Ectodermal cell (in vitro differentiated cells): ENCODE measurements around the gene BEST1.

Experiments
- H3K27ac ChIP-seq: 2 replicates; pipeline ENCODE4 v1.7.0; 2013; ENCODE audit warnings: mild to moderate bottlenecking, low read depth, low read length; ENCODE audit not compliant: insufficient read depth, poor library complexity, severe bottlenecking
- H3K27me3 ChIP-seq: 2 replicates; pipeline ENCODE4 v1.7.0; 2013; ENCODE audit warnings: mild to moderate bottlenecking, low read length; ENCODE audit not compliant: insufficient read depth, control insufficient read depth, poor library complexity, severe bottlenecking
- H3K36me3 ChIP-seq: one replicate; pipeline ENCODE4 v1.7.0; 2013; ENCODE audit warnings: low read length; ENCODE audit not compliant: control insufficient read depth, insufficient read depth
- H3K4me1 ChIP-seq: one replicate; pipeline ENCODE4 v1.7.0; 2013; ENCODE audit warnings: low read length; ENCODE audit not compliant: control insufficient read depth, insufficient read depth
- H3K4me3 ChIP-seq: 2 replicates; pipeline ENCODE4 v1.7.0; 2013; ENCODE audit warnings: low read depth, low read length, control low read depth; ENCODE audit not compliant: insufficient read depth
- H3K9me3 ChIP-seq: 2 replicates; pipeline ENCODE4 v1.7.0; 2013; ENCODE audit warnings: mild to moderate bottlenecking, low read length, moderate library complexity; ENCODE audit not compliant: control insufficient read depth
- WGBS, 2 experiments: methylation state at CpG; one replicate each; pipeline ENCODE4 v1.1.7; 2013; ENCODE audit warnings: missing lambda C conversion rate in 2 of 2; 5-methylcytosine and 5-hydroxymethylcytosine counted together

The BEST1 gene

DNA sequence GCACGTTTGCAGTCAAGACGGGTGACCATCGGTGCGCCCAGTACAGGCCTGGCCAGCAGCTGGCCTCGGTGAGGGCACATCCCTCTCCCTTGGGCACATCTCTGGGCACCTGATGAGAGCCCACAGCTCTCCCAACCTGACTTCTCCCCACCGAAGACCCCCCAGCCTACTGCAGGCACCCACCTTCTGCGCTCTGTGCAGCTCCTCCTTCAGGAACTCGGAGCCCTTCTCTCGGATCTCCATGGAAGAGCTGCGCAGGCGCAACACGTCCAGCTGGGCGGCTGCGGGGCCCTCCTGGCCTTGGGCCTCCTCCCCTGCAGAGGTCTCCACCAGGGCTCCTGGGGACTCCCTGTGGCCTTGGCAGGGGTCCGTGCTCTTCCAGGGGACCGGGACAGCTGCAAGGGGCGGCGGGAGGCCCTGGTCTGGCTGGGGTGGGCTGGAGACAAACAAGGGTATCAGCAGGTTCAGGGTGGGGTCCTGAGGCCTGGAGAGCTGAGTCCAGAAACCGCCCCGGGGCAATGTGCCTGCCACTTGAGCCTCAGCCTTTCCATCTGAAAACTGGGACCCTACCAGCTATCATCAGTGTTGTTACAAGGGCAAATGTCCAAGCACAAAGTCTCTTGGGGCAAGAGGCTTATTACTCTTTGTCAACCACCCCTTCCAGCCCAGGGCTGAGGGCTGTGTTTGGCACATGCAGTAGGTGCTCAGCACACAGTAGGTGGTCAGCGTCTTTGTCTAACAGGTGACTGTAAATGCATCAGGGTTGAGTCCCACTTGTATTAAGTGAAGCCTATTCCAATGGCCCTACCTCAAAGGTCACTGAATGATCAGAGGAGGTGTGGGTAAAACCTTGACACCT, 42.1 kb upstream of the BEST1 start:
- Histone ChIP-seq H3K9me3 (no peaks in the 10 kb centered on the region), H3K27ac (no peak overlapping the region), H3K4me3 (no peak overlapping the region), H3K36me3 (no peaks in the 10 kb centered on the region), H3K4me1 (peaks cover 7% of the 10 kb centered on the region), H3K27me3 (no peaks in the 10 kb centered on the region)
- 94% methylated on average over 21 of the region's 21 CpGs for WGBS, 2 experiments

DNA sequence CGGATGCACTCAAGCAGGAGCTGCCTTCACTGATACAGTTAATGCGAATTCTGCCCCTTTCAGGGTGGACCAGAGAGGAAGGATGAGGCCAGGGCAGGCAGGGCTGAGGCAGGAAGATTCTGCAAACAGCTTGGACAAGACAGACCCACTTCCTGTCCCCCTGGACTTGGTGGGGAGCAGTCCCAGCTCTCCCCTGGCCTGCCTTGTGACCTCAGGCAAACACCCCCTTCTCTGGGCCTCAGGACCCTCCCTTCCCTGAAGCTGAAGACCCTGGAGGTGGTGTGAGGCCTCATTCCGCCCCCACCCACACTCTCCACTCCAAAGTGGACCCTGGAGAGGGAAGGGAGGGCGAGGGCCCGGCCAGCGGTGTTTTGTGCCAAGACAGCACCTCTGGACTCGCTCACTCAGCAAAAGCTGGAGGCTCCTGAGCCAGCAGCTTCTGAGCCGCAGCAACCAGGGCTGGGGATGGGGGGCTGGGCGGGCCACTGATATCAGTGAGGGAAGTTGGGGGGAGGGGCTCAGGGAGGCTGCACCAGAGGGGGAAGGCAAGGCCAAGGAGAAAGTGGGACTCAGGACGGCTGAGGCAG, 41.3 kb upstream of the BEST1 start:
- Histone ChIP-seq H3K9me3 (no peaks in the 10 kb centered on the region), H3K4me3 (no peak overlapping the region), H3K27ac (no peak overlapping the region), H3K4me1 (peaks cover 7% of the 10 kb centered on the region), H3K36me3 (no peaks in the 10 kb centered on the region), H3K27me3 (no peaks in the 10 kb centered on the region)
- WGBS, 2 experiments: 68 to 71% methylated on average over 10 of the region's 10 CpGs

DNA sequence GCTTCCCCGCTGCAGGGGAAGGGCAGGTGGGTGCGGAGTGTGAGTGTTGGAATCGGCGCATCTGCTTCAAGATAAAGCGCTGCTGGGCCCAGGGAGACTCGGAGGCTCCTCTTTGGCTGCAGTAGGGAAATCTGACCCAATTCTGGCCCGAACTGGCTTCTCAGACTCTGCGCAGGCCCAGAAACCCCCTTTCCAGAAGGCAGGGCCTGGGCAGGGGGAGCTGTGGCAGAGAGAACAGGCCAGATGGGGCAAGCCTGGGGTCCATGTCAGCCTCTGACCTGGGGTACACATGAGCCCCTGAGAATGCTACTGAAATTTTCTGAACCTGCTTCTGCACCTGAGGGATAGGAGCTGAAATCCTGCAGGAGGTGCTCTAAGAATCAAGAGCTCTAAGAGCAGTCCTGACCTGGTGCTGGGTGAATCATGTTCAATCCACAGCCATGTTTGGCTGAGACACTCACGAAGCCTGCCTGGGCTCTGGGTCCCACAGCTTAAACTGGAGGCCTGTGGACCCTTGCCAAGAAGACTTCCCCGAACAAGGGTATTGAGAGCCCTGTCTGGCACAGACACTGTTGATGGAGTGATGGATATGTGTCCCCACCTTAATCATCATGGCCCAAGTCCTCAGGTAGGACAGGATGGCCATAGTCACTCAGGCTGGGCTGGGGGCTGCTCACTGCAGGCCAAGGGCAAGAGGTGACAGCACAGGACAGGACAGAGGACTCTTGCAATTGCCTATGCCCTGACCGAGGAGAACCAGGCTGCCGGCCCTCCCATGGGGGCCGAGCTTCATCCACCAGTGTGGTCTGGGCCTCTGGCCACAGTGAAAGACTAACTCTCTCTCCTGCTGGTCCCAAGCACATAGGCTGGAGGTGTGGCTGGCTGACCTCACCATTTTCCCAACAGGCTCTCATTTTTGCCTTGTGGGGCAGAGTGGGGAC, 39.7 kb upstream of the BEST1 start:
- no peaks in the 10 kb centered on the region for H3K27me3 ChIP-seq
- no peaks in the 10 kb centered on the region for H3K36me3 ChIP-seq
- no peak overlapping the region for H3K27ac ChIP-seq
- 93 to 94% methylated on average over 13 of the region's 13 CpGs for WGBS, 2 experiments
- H3K4me3 ChIP-seq: no peak overlapping the region
- no peaks in the 10 kb centered on the region for H3K9me3 ChIP-seq
- peaks cover 7% of the 10 kb centered on the region for H3K4me1 ChIP-seq

DNA sequence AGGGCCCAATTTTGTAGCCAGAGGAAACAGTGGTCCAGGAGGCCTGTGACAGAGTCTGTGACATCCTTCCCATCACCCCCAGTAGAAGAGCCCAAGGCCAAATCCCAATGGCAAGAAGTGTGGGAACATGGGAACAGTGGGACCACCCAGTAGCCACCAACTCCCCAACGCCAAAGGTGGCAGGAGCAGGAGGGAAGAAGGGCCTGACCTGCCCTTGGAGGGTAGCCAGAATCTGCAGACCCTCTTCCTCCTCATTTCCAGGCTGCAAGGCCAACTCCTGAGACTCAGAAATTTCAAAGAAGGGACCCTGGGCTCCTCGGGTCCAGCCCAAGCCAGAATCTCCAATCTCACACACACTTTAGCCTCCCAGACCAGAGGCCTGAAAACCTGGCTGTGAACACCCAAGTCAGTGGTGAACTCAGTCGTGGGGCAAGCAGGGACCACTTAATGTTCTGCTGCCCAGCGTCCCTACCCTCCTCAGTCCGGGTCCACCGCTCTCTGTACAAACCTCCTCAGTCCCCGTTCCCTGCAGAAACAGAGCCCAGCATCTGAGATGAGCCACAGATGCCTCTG, 38.9 kb upstream of the BEST1 start:
- Histone ChIP-seq H3K9me3 (no peaks in the 10 kb centered on the region), H3K4me1 (peaks cover 7% of the 10 kb centered on the region), H3K36me3 (no peaks in the 10 kb centered on the region), H3K4me3 (no peak overlapping the region), H3K27me3 (peaks cover 6% of the 10 kb centered on the region), H3K27ac (no peak overlapping the region)
- 89 to 93% methylated on average over 7 of the region's 7 CpGs for WGBS, 2 experiments

DNA sequence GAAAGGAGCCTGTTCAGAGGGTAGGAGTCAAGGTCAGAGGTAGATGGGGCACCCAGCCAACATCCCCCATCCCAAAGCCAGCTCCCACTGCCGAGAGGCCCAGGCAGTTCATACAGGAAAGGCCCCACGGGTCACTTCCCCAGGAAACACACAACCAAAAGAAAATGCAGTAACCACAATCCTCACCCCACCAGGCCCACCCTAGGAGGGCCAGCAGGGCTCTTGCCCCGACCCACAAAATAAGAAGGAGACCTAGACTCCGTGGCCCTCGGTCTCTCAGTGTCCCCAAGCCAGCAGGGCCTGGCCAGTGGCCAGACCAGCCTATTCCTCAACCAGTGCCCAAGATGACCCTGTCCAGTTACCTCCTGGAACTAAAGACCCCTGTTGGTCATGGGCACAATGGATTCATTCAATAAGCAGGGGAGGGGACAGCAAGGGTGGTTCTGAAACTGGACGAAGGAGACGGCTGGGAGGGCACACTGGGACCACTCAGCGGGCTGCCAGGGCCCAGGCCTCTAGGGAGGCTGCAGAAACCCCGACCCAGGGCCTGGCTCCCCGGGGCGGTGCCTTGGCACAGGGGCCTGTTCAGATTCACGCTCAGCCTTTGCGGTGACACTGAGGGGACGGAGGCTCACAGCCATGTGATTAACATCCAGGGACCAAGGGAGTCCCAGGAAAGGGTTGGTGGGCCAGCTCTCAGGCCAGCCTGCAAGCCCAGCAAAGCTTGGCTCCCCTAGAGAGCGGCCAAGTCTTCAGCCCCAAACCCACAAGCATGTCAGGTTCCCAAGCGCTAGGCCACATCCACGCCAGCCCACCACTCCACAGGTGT, 38.2 kb upstream of the BEST1 start:
- no peak overlapping the region for H3K27ac ChIP-seq
- 93 to 95% methylated on average over 17 of the region's 17 CpGs for WGBS, 2 experiments
- no peak overlapping the region for H3K4me3 ChIP-seq
- peaks cover 13% of the 10 kb centered on the region for H3K27me3 ChIP-seq
- no peaks in the 10 kb centered on the region for H3K9me3 ChIP-seq
- peaks cover 7% of the 10 kb centered on the region for H3K4me1 ChIP-seq
- no peaks in the 10 kb centered on the region for H3K36me3 ChIP-seq

DNA sequence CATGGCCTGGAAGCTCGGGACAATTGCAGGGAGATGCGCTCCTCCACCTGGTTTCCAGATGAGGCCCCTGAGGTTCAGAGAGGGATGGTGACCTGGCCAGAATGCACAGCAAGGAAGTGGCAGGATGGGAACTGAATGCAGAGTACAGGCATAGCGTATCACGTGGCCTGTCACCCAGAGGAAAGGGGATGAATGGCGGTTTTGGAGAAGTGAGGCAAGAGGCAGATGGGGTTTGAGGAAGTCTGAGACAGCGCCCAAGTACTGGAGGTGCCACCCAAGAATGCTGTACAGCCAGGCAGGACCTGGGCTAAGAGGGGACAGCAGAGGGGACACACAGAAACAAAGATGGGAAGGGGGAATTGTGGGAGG, 37.6 kb upstream of the BEST1 start:
- WGBS, 2 experiments: 90 to 92% methylated on average over 6 of the region's 6 CpGs
- no peaks in the 10 kb centered on the region for H3K36me3 ChIP-seq

DNA sequence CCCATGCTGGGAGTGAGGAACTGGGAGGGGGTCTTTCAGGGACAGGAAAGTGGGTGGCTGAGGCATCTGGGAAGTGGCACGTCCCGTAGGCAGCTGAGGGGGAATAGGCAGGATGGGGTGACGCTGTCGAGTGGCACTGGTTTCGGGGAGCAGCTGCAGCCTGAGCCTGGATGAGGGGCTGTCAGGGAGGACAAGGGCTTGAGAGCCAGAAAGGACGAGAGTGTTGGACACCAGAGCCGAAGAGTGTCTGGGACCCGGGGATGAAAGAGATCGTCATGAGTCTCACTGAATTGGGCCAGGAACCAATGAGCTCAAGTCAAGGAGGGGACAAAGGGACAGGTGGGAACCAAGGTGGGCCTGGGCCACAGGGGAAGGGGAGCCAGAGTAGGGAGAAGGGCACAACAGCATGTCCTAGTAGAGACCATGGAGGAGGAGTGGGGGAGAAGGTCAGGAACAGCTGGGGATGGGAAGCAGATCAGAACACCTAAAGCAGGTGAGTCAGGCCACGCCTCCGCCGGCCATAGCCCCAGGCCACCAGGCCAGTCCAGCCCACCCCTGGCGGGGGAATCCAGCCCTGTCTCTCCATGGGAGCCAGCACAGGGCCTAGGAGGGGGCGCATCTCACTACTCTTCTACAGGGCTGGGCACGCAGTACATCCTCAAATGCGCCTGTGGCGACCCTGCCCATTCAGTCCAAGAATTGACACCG, 37.0 kb upstream of the BEST1 start:
- Histone ChIP-seq H3K27me3 (peaks cover 25% of the 10 kb centered on the region), H3K9me3 (no peaks in the 10 kb centered on the region), H3K4me3 (no peak overlapping the region), H3K27ac (no peak overlapping the region), H3K4me1 (peaks cover 7% of the 10 kb centered on the region), H3K36me3 (no peaks in the 10 kb centered on the region)
- 90 to 93% methylated on average over 18 of the region's 18 CpGs for WGBS, 2 experiments

More for the DNA sequence above, 37.6 kb upstream of the BEST1 start:
- Histone ChIP-seq H3K27me3 (peaks cover 19% of the 10 kb centered on the region), H3K4me3 (no peak overlapping the region), H3K9me3 (no peaks in the 10 kb centered on the region), H3K27ac (no peak overlapping the region), H3K4me1 (peaks cover 7% of the 10 kb centered on the region)

DNA sequence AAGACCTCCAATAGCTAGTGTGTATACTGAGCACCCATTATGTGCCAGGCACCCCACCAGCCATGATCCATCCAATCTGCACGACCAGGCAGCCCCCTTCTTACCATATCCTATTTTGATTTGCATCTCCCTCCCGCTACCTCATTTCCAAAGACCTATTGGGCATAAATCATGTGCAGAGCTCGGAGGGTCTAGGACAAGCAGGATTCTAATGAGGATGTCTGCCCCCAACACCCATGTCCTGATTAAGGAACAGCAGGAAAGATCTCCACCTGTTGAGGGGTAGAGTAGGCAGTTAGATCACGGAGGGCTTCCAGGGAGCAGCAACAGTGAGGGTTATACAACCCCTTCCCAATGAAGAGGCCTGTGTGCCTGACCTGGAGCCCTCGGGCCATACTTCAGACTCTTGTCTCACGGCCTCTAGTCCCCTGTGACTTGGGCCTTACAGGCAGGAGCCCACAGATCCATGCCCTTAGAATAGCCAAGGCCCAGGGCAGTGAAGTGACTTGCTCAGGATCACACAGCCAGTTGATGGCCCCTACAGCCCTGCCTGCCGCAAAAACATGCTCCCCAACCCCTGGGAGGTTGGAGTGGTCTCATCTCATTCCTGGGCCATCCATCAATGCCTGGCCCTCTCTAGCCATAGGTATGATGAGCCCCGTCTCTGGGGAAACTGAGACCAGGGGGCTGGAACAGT, 36.3 kb upstream of the BEST1 start:
- Histone ChIP-seq H3K4me3 (no peak overlapping the region), H3K27me3 (peaks cover 31% of the 10 kb centered on the region), H3K9me3 (no peaks in the 10 kb centered on the region), H3K27ac (no peak overlapping the region), H3K36me3 (no peaks in the 10 kb centered on the region), H3K4me1 (peaks cover 4% of the 10 kb centered on the region)
- 87 to 88% methylated on average over 8 of the region's 8 CpGs for WGBS, 2 experiments
